ENCODE measurements around the gene RGS4. TPM values are rescaled to one million over a fixed set of nuclear protein-coding genes. Genes with fewer than 3 reads are reported as not detected.
"Not testable (repeated sequence)": the region's sequence is repeated elsewhere in the genome, so short reads cannot be mapped to it uniquely, and the experiment has no call there.

RGS4 gene
- polyA plus RNA-seq, 1 donor: 0.85 TPM

- DNase-seq (ENCODE audit: low read depth): no peak
Measured at GRCh38 chr1:163068716-163069115, 445 bp upstream of the RGS4 start.

DNA sequence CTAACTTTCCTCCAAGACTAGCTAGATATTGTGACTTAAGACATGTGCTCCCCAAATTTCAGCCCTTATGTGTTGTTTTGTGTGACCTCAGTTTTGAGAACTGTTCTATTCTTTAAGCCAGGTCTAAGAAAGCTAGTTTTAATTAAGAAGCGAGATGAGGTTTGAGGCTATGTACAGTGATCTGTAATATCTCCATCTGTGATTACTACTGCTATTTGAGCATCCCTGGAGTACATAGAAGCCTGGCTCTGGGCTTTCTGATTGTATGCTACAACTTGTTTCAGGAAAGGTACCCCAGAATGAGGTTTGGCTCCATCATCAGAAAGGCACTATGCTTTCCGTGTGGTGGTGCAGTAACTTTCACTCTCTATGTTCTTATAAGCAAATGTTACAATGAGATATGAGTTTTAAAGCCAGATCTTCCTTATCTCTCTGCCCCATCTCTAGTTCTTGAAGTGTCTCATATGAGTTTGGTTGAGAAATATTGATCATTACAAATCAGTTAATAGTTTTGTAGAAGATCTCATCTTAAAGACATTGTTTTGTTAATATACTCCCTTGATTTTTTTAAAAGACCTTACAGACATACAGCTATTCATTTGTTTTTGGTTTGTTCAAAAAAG is 605 bp downstream of the RGS4 start:
- no peak for DNase-seq (ENCODE audit: low read depth)

DNA sequence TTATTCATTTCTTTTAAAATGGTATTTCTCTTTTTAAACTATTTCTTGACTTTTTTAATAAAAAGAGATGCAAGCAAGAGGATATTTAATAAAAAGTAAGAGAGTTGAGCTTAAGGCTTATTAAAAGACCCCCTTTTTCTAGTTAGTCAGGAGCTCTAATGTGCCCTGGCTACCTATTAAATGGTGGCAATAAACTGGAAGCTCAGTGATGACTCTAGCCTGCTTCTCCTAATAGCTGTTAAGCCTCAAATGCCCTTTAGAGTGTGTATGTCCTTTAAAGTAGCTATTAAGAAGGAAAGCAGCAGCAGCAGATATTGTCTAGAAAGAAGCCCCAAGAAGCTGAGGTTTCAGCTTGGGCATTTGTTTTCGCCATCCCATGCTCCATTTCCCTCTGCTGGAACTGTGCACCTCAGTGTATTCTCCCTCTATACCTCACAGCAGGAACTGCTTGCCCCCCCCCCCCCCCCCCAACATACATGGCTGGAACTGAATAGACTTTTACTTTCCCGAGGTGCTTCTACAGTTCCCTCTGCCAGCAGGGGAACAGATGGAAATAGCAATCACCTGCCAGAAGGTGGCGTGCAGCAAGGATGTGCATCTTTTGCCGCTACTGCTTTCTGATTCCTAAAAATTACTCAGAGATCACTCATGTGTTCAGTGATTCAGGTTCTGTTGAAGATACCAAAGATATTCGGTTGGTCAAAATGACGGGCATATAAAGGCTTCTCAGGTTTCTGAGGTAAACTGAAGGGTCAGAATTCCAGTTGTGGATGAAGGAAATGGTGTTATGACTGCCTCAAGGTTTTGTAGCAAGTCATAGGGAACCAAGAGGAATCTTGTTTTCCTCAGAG is 2.5 kb downstream of the RGS4 start:
- DNase-seq (ENCODE audit: low read depth): no peak

DNA sequence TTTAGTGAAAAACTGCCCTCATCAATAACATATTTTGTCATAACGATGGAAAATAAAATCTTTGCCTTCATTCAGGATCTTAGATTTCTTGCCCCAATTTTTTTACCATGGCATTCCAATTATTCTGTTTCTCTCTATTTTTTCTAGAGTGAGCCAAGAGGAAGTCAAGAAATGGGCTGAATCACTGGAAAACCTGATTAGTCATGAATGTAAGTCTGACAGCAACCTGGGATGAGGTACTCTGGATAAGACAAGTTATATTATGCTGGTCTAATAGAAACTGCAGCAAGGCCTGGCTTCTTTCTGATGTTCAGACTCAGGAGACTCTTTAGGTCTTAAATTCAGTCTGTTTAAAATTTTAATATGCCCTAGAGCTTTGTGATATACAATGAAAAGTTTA is 3.5 kb downstream of the RGS4 start:
- no peak for DNase-seq (ENCODE audit: low read depth)

DNA sequence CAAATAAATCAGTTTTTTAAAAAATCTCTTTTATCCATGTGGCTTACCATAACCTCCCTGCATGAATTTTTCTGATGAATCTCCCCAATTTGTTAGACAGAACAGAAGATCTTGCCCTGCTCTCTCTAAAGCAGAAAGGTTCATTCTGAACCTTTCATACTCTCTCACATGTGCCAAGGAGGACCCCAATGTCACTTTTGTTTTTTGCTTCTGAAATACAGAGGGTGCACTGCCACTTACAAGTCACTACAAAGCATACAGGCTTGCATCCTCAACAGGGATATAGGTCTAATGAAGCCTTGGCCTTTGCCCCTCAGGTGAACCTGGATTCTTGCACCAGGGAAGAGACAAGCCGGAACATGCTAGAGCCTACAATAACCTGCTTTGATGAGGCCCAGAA is 4.8 kb downstream of the RGS4 start:
- DNase-seq (ENCODE audit: low read depth): no peak

- DNase-seq (ENCODE audit: low read depth): no peak
Measured at GRCh38 chr1:163074716-163075284, 5.6 kb downstream of the RGS4 start.

DNA sequence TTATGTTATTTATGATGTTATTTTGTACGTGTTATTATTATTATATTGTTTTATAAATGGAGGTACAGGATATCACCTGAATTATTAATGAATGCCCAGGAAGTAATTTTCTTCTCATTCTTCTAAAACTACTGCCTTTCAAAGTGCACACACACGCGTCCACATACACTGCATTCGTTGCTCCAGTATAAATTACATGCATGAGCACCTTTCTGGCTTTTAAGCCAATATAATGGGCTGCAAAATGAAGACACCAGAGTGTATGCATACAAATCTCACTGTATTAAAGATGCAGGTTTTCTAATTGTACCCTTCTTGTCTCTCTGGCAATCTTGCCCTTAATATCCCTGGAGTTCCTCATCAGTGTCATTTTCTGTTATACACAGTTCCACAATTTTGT is 6.9 kb downstream of the RGS4 start:
- no peak for DNase-seq (ENCODE audit: low read depth)

GRCh38 chr1:163076446-163076845 is 7.3 kb downstream of the RGS4 start:
- no peak for DNase-seq (ENCODE audit: low read depth)

- no peak for DNase-seq (ENCODE audit: low read depth)
Measured at GRCh38 chr1:163076981-163077761, 8.0 kb downstream of the RGS4 start.

- DNase-seq (ENCODE audit: low read depth): no peak
Measured at GRCh38 chr1:163082971-163083370, 13.8 kb downstream of the RGS4 start.

- DNase-seq (ENCODE audit: low read depth): no peak
Measured at GRCh38 chr1:163083690-163084089, 14.5 kb downstream of the RGS4 start.

GRCh38 chr1:163084330-163084729 is 15.2 kb downstream of the RGS4 start:
- no peak for DNase-seq (ENCODE audit: low read depth)

DNA sequence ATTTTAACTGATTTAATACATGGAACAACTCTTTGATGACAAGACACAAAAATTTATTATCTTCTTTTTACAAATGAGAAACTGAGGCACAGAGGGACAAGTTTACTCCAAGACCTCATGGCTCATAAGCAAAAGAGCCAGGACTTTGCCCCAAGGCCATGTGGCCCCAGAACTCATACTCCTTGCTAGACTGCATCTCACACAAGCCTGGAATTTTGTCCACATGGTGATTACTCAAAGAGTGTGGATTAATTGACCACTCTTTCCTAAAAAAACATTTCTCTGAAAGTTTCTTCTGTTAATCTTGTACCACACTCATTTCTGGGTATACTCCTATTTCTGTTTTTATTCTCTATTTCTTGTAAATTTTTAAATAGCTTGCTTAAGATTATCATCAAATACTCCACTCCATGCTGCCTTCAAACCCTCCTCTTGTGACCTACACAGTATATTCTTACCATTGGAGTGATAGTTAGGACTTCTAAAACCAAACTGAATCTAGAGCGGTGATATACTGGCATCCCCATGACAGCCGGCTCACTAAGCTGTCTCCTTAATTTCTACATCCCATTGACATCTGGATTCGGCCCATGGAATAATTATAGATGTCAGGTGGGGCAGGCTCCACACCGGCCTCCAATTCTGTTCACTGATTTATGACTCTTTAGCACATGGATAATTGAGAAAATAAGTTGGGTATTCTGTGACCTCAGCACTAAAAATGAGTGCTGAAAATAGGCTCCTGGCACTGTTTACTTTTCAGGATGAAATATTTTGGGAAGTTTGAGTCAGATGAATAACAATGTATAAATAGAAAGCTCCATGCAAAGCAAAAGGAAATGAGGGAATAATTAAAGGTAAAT is 16.1 kb downstream of the RGS4 start:
- DNase-seq (ENCODE audit: low read depth): no peak

GRCh38 chr1:163085904-163086268 is 16.7 kb downstream of the RGS4 start:
- no peak for DNase-seq (ENCODE audit: low read depth)

DNA sequence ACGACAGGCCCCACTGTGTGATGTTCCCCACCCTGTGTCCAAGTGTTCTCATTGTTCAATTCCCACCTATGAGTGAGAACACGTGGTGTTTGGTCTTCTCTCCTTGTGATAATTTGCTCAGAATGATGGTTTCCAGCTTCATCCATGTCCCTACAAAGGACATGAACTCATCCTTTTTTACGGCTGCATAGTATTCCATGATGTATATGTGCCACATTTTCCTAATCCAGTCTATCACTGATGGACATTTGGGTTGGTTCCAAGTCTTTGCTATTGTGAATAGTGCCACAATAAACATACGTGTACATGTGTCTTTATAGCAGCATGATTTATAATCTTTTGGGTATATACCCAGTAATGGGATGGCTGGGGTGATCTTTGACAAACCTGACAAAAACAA is 20.0 kb downstream of the RGS4 start:
- not testable (repeated sequence) for DNase-seq (ENCODE audit: low read depth)

DNA sequence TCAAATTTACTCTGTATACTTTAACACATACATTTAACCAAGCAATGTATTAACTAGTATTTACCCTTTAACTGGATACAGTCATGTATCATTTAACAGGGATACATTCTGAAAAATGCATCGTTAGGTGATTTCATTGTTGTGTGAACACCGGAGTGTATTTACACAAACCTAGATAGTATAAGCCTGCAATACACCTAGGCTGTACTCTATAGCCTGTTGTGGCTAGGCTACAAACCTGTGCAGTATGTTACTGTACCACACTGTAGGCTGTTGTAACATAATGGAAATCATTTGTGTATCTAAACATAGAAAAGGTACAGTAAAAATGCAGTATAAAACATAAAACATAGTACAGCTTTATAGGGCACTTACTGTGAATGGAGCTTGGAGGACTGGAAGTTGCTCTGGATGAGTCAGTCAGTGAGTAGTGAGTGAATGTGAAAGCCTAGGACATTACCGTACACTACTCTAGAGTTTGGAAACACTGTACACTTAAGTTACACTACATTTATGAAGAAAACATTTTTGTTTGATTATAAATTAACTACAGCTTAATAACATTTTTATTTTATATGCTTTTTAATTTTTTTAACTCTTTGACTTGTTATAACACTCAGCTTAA is 21.3 kb downstream of the RGS4 start:
- DNase-seq (ENCODE audit: low read depth): no peak

DNA sequence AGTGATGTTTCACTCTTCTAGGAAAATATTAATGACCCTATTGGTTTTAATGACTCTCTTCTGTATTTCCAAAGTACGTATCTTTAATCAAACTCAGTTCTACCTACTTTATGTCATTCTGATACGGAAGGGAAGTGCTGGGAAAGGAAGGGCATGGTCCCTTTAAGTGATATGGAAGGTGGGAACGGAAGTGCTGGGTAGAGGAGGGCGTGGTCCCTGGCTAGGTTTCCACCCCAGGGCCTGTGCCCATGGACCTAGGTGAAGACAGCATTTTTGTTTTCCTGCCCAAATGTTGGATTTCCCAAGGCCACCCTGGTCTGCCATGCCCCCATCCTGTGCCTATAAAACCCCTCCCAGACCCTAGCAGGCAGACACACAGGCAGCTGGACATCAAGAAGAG is 24.0 kb downstream of the RGS4 start:
- no peak for DNase-seq (ENCODE audit: low read depth)

DNA sequence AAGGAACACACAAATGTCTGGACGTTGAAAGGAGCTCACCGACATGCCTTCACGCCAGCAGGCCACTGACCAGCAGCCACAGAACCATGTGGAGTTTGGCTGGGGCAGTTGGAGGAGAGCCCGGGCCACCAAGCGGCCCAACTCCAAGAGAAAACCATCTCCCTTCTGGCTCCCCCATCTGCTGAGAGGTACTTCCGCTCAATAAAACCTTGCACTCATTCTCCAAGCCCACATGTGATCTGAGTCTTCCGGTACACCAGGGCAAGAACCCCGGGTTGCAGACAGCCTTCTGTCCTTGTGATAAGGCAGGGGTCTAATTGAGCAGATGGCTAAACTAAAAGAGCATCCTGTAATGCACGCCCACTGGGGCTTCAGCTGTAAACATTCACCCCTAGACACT is 24.4 kb downstream of the RGS4 start:
- DNase-seq (ENCODE audit: low read depth): no peak

GRCh38 chr1:163094182-163094581 is 25.0 kb downstream of the RGS4 start:
- DNase-seq (ENCODE audit: low read depth): no peak

DNA sequence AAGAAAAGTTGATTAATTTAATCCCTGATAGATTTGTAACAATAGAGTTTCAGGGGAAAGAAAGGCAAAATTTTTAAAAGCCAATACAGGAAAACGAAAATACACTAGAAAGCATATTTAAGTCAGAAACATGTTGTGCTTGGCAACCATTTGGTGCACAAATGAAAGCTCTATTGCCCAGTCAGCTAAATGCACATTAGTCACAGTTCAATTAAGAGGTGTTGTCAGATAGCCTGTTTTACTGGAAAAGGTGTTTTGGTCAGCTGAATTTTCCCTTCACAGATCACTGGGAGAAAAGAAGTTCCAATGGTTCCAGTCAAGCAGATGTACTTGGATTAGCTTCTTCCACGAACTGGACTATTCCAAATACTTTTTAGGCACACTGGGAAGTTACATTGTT is 25.4 kb downstream of the RGS4 start:
- DNase-seq (ENCODE audit: low read depth): no peak

GRCh38 chr1:163095213-163095612 is 26.1 kb downstream of the RGS4 start:
- DNase-seq (ENCODE audit: low read depth): no peak
